SKM-1 (cell line): ENCODE results near the gene EPGN.
"Not testable (repeated sequence)": the region's sequence is repeated elsewhere in the genome, so short reads cannot be mapped to it uniquely, and the experiment has no call there.

ENCODE experiments used
- DNase-seq: peaks from one replicate; lab custom pipeline; 2025; ENCODE audit not compliant: unreplicated experiment; lab: John Stamatoyannopoulos, UW

Gene EPGN

DNA sequence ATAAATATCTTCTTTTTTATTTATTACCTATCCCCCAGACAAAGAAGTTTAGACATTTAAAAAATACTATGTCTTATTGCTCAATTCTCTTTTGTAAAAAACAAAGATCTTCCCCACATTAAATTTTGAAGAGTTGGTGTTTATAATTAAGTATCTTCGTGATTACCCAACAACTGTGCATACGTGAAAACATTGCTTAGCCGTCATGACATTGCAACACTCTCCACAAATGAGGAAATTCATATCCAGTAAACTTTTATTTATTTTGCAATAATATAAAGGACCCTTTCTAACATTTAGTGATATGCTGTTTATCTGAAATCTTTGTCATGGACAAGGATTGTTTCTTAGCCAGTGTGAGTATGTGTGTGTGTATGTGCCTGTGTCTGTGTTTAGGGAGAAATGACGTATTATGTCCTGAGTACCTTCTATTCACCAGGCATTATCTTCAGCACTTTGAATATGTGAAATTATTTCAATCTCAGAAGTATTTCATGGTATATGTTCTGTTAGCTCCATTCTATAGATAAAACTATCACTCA is 30.6 kb downstream of the EPGN start:
- DNase-seq: no peak

DNA sequence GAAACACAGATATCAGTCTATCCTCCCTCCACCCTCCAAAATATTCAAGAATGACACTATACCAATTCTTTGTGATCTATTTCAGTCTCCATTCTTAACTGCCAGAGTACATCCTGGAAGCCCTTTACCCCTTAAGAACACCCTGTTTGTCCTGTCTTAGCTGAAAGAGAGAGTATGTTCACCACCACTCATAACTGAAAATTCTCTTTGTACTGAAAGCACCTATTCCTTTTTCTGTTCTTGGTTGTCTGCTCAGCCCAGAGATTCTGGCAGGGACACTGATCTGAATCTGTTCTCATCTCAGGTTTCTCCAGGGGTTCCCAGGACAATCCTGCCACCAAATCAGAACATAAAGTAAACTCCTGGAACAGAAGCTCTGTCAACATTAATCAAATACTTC is 31.2 kb downstream of the EPGN start:
- no peak for DNase-seq

DNA sequence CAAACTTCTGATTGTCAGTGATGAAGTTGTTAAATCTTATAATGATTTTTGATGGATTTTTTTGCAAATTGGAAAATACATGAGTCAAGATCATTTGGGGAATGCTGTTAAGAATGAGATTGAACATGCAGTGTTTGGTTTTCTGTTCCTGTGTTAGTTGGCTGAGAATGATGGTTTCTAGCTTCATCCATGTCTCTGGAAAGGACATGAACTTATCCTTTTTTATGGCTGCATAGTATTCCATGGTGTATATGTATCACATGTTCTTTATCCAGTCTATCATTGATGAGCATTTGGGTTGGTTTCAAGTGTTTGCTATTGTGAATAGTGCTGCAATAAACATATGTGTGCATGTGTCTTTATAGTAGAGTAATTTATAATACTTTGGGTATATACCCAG is 32.2 kb downstream of the EPGN start:
- DNase-seq: not testable (repeated sequence)

DNA sequence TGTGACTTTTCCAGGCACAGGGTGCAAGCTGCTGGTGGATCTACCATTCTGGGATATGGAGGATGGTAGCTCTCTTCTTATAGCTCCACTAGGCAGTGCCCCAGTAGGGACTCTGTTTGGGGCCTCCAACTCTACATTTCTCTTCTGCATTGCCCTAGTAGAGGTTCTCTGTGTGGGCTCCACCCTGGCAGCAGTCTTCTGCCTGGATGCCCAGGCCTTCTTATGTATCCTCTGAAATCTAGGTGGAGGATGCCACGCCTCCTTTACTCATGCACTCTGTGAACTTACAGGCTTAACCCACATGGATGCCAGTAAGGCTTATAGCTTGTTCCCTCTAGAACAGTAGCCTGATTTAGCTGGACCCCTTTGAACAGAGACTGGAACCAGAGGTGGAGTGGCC is 35.8 kb downstream of the EPGN start:
- no peak for DNase-seq

DNA sequence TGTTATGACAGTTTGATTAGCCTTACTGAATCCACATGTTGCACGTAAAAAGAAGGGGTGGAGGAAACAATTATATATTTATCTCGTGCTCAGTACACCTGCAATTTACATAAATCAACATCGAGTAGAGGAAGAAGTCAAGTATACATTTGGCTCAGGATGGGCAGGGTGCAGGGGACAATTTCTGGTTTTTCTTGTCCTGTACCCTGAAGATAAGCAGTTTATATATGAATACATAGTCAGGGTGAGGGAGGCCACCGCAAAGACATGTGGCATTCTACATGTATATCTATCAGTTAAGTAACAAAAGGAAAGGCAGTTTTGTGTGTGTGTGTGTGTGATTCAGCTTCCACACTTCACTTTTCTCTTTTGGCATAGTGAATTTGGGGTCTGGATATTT is 45.6 kb downstream of the EPGN start:
- DNase-seq: no peak

DNA sequence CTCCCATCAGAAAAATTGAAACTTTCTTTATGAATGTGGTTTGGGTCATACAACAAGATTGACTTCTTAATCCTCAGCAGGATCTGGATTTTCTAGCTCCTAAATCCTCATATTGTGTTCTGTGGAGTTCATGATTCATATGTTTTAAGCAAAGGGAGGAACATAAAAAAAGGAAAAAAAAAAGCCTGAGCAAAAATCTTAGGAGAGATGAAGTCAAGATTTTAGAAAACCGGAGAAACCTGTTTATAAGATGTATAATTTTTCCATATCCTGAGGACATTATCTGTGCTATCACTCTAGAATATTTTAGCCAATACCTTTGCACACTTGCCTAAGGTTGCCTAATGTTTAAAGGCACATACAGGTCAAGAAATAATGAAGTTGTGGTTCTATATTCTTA is 49.7 kb downstream of the EPGN start:
- DNase-seq: no peak

DNA sequence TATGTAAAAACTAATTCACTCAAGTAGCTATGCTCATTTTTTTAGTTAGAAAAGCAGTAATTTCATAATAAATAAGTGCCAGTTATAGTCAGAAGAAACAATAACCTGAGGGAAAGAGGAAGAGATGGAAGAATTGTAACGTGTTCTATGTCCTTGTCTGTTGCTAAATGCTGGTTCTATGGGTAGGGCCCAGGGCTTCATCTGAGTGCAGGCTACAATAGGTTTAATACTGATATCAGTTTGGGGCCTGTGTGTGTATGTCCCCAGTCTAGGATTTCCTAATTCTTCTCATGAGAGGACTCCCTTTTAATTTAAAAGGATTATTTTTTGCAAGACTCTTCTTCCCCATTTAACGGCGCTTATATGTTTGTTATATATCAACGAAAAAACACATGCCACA is 53.4 kb downstream of the EPGN start:
- no peak for DNase-seq

DNA sequence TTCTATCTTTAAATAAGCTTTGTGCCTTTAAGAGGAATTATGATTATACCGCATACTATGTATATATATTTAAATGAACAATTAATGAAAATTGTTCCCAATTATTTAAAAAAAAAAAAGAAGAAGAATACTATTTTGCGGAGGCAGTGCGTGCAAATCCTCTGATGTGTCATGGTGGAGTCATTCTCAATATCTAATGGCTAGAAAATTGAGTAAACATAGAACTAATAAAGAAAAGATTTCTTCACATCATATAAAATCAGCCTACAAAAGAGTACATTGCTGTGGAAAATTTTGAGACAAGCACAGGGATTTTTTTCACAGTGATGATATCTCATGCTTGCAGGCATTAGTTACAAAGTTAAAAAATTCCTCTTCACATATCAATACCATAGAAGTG is 54.1 kb downstream of the EPGN start:
- no peak for DNase-seq

DNA sequence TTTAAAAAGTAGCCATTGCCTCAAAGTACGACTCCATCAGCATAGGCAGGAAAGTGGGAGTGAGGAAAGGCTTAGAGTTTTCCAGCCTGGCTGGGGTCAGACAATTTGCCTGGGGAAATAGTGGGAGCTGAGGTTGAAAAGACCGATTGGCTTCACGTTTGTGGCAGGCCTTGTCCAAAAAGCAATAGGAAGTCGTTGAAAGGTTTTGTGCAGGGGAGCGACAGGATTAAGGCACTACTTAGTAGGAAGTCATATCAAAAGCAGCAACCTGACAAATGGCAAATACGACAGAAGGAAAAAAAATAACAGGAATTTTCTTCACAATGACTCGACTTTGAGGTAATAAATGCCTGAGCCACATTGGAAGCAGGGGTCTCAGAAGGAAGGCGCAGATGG is 56.0 kb downstream of the EPGN start:
- no peak for DNase-seq

DNA sequence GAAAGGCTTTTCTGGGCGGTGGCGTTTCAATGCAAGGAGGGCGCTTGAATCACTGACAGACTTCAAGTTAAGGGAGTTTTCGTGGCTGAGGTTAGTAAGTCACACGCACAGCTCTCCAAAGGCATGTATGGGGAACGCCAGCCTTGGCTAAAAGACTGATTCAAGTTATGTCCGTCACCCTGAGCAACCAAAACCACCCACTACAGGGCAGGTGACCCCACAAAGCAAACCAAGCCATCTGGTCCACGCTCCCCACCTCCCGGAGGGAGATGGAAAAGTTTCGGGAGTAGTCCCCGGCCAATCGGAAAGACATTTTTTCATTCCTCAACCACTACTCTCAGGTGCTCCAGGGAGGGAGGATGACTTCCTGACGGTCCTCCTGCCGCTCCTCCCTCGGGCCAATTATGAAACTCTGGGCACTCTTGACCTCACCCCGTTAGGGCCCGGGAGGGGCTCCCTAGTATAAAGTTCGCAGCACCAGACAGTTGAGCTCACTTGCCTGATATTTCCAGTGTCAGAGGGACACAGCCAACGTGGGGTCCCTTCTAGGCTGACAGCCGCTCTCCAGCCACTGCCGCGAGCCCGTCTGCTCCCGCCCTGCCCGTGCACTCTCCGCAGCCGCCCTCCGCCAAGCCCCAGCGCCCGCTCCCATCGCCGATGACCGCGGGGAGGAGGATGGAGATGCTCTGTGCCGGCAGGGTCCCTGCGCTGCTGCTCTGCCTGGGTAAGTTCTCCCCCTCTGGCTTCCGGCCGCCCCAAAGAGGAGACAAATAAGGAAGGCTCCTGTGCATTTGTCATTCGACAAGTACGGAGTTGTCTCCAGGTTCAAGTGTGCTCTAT is 56.6 kb downstream of the EPGN start, which contains the start of gene EREG:
TSS of gene EREG (plus strand) at position 494 of the 840 bp plus-strand sequence. CDS start at position 658, 164 bp downstream.
- DNase-seq: no peak

DNA sequence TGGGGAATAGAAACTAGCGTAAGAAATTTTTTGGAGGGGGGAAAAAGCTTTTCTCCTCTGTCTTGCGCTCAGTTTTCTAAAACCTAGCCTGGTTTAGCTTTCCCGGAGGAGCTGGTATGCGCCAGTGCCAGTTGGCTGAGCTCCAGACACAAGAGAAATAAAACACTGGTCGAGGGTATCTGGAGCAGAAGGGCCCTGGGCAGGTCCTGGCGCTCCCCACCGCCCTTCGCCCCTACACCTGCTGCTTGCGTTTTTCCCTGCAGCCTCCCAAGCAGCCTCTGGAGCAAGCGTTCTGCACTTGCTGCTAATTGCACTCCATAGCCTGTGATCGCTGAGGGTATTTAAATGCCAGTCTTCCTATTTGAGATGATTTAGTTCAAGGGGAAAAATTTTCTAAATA is 57.5 kb downstream of the EPGN start:
- no peak for DNase-seq
